OCI-LY1 (cell line): ENCODE results near the gene TRIM37.

Experiments
- EZH2 ChIP-seq: fragments of 200-600 bp; sonication (generic), shearing (Covaris generic); IDR thresholded peaks from 2 replicates; pipeline ENCODE4 v1.8.0; 2017; ENCODE audit warnings: borderline replicate concordance, mixed run types, mild to moderate bottlenecking, antibody characterized with exemption, low read length, moderate library complexity, mixed read lengths
- TF ChIP-seq, protein P1 (sequence below): fragments of 200-600 bp; sonication (generic), shearing (Covaris generic); IDR thresholded peaks from 2 replicates; pipeline ENCODE4 v1.5.1; 2017; ENCODE audit warnings: mild to moderate bottlenecking, antibody characterized with exemption, low read length, moderate library complexity, mixed read lengths

DNA sequence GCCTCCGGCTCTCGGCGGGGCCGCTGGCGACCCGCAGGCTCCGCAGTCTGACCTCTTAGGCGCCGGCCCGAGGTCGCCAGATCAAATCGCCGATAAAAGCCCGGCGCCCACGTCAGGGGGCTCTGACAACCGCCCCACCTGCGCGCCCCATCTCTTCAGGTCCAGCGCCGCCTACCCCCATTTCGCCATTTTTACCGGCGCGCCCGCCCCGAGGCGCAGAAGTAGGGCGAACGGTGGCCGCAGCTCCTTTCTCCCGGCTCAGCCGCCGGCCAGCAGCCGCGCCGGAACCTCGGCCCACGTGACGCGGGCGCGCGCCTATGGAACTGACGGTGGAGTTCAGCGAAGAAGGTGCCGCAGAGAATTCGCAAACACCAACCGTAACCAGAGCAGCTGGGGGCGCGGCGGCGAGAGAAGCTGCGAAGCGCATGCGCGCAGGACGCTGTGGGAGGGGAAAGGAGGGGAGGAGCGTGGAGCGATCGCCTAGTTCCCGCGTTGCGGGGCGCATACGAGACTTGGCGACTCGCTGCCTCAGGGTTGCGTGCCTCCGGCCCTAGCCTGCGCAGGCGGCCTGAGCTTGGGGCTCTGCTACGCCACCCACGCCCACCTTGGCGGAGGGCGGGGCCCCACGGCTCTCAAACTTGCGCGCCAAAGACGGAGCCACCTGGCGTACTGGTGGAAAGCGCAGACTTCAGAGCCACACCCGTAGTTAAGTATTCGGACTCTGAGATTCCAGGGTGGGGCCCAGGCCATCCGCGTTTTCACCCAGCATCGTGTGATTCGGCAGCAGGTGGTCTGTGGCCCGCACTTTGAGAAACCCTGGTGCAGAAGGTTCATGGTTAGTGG lies at the start of gene TRIM37:
- TF ChIP-seq, protein P1, sequence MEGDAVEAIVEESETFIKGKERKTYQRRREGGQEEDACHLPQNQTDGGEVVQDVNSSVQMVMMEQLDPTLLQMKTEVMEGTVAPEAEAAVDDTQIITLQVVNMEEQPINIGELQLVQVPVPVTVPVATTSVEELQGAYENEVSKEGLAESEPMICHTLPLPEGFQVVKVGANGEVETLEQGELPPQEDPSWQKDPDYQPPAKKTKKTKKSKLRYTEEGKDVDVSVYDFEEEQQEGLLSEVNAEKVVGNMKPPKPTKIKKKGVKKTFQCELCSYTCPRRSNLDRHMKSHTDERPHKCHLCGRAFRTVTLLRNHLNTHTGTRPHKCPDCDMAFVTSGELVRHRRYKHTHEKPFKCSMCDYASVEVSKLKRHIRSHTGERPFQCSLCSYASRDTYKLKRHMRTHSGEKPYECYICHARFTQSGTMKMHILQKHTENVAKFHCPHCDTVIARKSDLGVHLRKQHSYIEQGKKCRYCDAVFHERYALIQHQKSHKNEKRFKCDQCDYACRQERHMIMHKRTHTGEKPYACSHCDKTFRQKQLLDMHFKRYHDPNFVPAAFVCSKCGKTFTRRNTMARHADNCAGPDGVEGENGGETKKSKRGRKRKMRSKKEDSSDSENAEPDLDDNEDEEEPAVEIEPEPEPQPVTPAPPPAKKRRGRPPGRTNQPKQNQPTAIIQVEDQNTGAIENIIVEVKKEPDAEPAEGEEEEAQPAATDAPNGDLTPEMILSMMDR = no peak
- TF ChIP-seq EZH2 = no peak
